Measurements from ENCODE around the gene ABCD1.
"Not testable (repeated sequence)": the region's sequence is repeated elsewhere in the genome, so short reads cannot be mapped to it uniquely, and the experiment has no call there.

The ABCD1 gene

DNA sequence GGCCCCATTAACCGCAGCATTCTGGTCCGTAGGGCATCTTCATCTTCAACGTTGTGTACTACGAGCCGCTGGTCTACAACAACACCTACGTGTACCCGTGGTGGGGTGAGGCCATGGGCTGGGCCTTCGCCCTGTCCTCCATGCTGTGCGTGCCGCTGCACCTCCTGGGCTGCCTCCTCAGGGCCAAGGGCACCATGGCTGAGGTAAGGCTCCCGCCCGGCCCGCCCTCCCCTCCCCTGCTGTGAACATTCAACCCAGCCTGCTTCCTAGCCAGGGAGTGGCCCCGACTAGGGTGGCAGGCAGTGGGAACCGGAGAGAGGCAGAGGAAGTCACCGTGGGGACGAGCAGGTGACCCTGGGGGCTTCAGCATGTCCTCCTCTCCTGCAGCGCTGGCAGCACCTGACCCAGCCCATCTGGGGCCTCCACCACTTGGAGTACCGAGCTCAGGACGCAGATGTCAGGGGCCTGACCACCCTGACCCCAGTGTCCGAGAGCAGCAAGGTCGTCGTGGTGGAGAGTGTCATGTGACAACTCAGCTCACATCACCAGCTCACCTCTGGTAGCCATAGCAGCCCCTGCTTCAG, 29.9 kb upstream of the ABCD1 start:
- DNase-seq, result no peak

DNA sequence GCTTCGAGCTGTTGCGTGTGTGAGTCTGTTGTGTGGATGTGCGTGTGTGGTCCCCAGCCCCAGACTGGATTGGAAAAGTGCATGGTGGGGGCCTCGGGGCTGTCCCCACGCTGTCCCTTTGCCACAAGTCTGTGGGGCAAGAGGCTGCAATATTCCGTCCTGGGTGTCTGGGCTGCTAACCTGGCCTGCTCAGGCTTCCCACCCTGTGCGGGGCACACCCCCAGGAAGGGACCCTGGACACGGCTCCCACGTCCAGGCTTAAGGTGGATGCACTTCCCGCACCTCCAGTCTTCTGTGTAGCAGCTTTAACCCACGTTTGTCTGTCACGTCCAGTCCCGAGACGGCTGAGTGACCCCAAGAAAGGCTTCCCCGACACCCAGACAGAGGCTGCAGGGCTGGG, 28.6 kb upstream of the ABCD1 start:
- no peak for DNase-seq

DNA sequence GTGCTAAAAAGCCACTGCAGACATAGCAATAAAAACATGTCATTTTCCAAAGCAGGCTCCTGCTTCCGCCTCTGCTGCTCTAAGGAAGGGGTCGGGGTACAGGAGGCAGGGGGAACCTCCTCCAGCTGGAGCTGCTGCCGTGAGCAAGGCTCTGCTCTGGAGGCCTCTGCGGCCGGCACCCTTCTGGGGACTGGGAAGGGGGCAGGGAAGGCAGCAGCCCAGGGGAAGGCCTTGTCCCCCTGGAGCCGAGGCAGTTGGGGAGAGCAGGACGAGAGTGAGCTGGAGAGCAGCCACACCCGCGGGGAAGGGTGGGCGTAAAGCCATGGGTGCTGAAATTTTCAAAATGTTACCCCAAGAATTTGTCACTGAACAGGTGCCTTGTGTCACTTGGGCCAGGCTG, 28.1 kb upstream of the ABCD1 start:
- DNase-seq, result not testable (repeated sequence)

DNA sequence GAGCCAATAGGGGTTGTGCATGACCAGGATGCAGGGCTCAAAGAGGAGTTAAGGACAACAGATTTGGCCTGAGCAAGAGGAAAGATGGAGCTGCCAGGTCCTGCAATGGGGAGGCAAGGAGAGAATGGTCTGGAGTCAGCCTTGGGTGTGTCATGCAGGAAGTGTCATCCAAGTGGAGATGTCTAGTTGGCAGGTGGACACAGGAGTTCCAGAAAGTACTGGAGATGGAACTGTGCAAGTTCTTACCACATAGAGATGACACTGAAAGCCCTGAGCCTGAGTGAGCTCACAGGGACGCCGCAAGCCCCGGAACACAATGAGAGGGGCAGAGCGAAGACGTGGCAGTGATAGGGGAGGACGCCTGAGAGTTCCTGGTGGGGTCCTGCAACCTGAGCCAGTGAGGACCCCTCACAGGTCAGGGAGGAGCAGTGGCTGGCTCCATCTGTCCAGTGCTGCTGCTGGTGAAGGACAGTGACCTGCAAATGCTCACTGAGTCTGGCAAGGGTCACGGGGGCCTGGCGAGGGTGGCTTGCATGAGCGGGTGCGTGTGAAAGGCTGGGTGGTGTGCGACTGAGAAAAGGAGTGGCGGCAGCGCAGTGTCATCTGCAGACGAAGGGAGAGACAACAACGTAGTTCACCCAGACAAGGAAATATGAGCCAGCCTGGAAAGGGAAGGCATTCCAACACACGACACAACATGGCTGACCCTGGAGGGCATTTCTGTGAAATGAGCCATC, 27.5 kb upstream of the ABCD1 start:
- DNase-seq, result not testable (repeated sequence)

DNA sequence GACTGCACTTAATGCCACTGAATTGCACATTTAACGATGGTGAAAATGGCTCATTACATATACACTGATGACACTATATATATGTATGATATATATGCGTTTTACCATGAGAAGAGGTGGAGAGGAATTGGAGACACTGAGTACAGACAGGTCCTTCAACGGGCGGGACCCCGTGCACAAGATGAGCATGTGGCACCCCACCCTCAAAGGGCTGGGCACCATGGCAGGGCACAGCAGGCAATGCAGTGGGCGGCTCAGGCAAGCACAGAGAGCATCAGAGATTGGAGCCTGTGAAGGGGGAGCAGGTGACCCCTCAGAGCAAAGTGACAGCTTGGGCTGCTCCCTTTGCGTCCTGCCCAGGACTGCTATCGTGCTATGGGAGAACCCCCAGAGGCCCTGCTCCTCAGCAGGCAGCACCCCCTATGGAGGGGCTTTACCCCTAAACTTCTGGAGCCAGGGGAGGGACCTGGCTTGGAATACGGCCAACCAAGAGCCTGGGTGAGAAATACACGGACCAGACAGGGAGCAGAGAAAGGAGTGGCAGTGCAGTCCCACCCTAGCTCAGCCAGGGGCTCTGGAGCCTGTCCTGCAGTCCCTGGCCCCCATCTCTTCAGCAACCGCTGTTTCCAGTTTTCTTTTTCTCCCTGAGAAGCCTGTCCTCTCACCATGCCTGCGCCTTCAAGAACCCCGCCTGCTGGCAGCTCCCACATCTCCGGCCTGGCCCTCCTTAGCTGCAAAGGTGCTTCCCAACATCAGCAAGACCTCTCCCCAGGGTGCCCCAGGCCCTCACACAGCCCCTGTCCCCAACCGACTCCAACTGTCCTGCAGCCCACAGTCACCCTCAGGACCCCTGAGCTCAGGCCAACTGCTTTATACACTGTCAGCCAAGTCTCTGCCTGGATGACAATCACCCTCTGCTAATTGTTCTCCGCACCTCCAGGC, 26.5 kb upstream of the ABCD1 start:
- no peak for DNase-seq

DNA sequence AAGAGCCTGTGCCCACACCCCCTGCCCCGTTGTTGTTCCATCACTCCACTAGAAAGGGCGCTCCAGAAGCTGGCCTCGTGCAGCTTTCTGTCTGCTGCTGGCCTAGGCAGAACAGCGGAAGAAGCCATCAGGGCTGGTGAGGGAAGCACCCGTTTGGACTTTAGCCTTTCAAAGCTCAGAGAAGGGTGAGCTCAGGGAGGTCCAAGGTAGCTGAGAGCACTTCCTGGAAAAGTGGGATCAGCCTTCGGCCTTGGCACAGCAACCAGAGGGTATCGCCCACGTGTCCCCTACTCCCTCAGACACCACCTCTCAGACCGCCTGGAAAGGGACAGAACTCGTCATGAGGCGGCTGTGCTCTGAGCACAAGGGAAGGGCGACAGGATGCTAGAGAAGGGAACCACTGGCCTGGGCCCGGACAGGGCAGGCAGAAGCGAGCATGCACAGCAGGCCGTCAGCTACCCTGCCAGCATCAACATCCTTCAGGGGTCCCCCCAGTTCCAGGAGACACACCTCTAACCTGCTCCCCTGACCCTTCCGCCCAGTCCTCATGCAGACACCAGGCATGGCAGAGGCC, 25.4 kb upstream of the ABCD1 start:
- not testable (repeated sequence) for DNase-seq

DNA sequence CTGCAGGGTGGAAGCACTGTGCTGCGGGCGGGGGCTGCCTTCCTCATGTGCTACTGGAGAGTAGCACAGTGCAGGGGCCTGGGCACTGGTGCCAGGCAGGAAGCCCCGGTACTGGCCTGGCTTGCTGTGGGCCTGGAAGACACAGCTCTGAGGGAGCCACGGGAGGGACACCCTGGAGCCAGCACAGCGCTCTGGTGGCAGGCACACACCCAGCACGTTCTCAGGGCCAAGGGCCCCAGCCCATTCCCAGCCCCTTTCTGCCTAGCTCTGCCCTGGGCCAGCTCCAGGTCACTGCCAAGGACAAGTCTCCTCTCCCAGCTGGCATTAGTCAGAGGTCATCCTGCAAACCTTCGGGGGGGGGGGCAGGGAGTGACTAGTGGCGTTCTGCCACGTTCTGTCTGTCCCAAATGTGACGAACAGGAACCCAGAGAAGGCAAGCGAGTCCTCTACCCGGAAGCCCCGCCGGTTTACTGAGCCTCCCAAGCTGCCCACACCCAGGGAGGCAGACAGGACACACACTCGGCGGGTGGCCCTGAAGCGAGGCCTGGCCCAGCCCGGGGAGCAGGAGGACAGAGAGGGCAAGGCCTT, 24.8 kb upstream of the ABCD1 start:
- not testable (repeated sequence) for DNase-seq

DNA sequence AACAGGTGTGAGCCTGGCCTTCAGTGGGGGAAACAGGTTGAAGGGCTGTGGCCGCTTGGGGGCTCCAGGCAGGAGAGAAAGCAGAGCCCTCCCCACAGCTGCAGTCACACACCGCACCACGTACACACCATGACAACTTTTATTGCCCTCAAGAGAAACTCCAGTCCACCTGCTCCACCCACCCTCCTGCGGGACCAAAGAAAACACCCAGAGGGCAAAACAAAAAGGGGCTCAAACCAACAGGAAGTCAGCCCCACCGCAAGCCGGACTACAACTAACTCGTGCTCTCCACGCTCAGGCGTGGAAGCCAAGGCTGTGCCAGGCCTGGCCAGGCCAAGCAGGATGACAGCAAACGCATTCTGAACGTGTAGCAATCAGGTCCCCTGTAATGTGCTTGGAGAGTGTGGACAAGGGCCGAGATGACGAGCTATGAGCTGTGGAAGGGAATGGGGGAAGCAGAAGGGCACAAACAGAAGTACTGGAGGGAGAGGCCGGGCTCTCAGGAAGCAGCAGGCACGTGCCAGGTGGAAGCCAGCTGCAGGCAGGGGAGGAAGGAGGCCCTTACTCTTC, 24.2 kb upstream of the ABCD1 start:
- DNase-seq, result no peak

DNA sequence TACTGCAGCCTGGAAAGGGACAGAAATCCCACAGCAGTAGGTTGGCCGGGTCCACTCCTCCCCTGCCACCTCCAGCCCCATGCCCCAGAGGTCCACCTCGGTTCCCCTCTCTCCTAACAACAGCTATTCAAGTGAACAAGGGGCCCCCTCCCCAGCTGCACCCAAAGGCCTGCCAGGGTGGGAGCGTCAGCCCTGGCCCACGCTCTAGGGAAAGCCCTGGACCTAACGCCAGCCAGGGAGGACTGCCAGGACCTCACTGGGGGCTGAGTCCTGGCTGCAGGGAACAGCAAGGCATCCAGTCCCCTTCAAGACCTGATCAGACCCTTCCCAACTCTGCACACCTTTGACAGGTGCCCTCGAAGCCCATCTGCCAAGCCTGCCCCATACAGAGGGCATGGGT, 23.7 kb upstream of the ABCD1 start:
- DNase-seq, result no peak

DNA sequence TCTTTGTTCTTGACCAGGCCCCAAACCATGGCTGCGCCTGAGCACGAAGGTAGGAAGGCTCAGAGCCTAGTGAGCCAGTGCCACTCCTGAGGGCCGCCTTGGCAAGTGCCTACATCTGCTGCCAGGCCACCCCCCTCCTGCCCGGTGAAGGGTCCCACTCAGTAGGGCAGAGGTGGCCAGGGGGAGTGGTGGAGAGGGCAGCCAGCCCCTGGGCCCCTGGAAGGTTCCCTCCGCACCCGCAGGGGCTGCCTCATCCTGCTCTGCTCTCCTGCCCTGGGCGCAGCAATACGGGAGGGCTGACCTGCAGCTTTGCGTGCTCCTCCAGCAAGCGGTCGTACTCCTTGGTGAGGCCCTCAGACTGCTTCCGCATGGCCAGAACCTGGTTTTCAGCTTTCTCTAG, 22.9 kb upstream of the ABCD1 start:
- DNase-seq, result no peak

DNA sequence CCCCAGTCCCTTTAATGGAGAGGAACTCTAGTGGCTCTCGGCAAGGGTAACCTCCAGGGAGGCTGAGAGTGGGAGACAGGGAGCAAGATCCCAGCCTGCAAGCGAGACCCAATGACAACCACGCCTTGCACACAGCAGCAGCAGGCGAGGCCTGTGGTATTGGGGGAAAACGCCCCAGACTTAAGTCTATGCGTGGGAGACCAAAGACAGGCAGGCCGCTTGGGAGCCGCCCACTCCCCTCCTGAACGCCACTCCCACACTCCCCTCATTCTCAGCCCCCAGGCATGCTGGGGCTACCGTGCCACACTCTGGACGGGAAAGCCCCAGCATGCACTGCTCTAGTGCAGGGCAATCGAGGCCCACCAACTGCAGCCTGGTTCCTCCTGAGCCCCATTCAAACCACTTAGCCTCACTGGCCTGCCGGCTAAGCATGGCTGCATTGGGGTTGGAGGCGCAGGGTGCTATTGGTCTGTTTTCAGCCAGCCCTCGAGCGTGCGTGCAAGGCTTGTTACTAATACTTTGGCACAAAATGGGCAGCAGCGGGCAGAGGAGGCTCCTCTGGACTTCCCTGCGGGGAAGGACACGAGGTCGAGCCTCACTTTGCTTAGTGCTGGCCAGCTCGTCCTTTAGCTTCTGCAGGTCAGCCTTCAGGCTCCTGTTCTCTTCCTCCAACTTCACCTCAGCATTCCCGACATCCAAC, 22.2 kb upstream of the ABCD1 start:
- no peak for DNase-seq

DNA sequence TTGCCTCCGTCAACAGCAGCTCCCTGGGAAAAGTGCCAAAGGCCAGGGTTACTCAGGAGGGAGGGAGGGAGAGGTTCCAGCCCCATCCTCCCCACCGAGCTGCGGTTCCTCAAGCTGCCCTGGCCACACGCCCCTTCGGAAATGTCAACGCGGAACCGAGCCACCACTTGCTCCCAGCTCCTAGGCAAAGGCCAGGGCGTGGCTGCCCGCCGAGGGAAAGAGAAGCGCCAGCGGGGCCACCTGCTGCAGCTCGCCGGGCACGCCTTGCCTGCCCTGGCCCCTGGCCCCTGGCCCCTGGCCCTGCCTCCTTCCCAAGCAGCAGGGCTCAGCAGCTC, 21.7 kb upstream of the ABCD1 start:
- no peak for DNase-seq

DNA sequence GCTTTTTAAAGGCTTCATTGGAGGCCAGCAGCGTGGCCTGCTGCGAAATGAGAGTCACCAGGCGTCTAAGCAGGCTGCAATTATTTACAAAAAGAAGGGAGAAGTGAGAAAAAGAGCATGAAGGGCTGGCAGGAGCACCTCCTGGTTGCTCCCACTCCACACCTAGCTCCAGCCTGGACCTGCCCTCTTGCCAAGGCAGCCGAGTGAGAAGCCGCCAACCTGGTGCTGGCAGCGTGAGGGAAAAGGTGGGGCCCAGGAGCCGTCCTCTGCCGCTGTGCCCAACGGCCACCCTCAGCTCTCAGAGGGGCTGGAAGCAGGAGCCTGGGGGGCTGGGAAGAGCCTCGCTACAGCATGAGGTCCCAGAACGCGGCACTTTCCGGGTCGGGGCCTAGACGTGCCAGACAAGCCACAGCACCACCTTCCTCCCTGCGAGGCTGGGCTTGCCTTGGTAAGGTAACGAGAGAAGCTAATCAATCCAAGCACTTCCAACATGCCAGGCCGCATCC, 20.6 kb upstream of the ABCD1 start:
- DNase-seq, result no peak

DNA sequence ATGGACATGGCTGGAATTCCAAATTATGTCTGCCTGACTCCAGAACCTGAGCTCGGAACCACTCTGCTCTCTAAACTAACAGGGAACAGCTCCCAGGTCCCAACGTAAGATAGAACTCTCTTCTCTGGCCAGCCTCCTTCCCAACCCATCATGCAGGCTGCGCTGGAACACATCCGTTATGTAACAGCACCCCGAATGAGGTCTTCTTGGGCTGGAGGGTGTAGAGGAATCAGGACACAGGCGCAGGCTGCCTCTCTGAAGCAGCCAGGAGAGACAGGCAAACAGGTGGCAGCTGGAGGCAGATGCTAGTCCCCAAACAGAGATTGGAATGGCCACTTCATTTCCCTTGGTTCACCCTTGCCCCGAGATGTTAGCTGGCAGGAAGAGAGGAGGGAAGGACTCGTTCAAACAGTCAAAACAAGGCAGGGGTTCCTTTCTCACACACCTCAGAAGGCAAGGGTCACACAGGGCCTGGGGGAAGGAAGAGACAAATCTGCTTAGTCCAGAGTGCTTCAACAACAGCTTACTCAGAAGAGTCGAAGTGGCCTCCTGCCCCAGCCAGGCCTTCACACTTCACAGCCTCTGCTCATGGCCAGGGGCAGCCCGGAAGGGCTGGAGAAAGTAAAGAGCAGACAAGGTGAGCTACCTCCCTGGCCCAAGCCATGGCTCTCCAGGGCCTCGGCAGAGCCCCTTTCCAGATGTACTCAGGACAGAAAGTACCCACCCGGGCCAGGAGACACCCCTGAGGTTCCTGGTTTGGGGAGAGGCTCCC, 19.8 kb upstream of the ABCD1 start:
- DNase-seq, result not testable (repeated sequence)

DNA sequence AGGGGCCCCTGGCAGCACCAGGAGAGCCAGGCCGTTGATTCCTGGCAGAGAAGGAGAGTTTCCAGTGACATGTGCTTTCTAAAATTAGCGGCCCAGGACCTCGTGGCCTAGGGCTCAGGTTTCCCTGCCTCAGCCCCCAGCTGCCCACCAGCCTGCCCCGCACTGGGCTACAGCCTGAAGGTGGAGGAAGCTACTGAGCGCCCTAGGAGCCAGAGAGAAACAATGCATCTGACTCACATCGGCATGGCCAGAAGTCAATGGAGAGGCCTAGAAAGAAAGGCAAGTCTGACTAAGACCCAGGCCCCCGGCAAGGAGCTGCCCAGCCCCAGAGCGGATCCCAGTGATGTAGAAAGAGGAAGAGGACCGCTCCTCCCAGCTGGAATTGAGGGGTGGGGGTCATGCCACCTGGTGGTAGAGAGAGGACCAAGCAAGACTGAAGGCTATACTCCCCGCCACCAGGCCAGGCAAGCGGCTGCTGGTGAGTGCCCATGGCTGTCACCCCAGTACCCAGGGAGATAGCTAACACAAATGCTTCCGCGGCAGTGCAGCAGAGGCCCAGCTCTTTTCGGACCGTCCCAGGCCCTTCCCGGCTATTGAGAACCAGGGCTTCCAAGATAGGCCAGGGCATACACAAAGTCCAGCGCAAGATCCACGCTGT, 19.1 kb upstream of the ABCD1 start:
- not testable (repeated sequence) for DNase-seq

DNA sequence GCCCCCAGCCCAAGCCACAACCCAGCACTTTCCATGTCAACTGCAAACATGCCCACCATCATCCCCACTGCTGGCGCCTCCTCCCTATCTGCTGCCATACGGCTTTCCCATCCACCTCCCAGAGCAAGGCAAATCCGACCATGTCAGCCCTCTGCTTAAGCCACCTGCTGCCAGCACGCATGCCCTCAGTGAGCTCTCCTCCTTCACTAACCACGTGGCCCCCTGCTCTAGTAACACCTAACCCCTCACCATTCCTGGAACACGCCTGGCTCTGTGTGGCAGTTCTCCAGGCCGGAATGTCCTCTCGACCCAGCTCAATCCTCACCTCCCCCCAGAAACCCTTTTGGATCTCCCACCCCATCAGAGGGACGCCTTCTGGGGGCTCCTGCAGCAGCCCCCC, 17.9 kb upstream of the ABCD1 start:
- DNase-seq, result no peak

DNA sequence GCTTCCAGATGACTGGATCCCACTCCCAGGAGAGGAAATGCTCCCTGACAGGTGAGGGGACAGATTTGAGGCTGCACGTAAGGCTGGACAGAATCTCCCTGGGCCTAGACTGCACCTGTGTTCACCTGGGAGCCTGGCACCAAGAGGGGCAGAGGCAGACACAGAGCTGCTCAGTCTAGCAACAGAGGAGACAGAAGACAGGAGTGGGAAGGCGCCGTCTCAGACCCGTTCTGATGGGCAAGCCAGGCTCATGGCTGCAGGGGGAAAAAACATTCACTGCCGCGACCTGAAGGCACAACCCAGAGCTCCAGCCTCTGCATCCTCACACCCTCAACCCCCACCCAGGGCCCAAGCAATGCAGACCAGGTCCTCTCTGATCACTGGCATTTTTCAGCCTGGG, 17.2 kb upstream of the ABCD1 start:
- no peak for DNase-seq

DNA sequence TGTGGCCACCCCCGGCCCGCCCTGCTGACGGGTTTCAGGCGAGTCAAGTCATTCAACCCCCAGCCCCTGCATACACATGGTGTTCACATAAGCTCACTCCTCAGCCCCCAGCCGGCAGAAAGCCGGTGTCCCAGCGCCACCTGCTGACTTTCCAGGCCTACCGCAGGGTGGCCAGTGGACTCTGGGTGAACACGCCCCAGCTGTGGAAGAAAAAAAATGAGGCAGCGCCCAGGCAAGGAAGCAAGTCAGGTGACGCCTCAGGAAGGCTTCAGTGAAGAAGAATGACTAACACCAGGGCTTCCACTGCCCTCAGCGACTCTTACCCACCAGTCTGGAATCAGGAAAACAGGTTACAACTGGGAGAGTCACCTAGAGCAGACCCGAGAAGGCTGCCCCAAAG, 16.2 kb upstream of the ABCD1 start:
- DNase-seq, result peak; percentile 38 to 49

DNA sequence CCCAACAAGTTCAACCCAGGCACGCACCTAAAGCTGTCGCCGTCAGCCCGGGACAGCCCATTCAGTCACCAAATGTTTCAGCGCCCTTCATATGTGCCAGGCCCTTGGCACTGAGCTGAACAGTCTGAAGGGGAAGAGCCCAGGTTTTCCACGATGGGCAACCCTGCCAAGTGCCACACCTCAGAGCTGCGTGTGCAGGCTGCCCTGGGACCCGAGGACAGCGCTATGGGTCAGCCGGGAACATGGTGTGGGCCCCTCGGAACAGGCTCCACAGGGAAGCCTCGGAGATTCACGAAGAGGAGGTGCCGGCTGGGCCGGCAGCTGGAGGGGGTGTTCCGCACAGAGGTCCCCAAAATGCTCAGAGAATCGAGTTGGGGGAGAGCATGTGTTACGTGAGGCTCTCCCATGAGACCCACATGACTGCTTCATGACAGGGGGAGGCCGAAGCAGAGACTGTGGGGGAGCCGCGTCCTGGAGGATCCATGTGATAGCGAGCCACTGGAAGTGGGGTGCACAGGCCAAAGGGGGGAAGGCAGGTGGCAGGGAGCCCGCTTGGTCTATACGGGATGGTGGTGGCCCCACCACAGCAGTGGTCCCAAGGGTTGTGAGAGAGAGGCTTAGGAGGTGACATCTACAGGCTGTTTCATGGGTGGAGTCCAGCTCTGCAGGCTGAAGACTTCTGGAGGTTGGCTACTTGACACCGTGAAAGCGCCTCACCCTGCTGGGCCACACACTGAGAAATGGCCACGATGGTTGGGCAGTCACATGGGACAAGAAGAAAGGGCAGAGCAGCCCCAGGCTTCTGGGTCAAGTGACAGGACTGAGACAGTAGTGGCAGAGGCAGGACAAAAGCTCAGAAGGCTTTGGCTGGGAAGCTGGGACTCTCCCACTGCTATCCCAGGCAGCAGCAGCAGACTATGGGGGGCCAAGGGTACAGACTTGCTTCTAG, 14.7 kb upstream of the ABCD1 start:
- no peak for DNase-seq

All from CD4-positive, alpha-beta T cell treated with Interferon alpha-2 for 1 hour (primary cell).